Cardiac fibroblast (primary cell): Measurements from ENCODE around the gene ATP6V0D1.

Experiments used
- DNase-seq, 2 donors: peaks; one replicate each; pipeline versions ENCODE4 v3.0.0 to v3.0.0-alpha.2; 2010; ENCODE audit warnings: low read depth in 2 of 2
- H3K4me3 ChIP-seq, 2 donors: replicated peaks in 1 of 2; 1 replicate in 1 of 2; 2 replicates in 1 of 2; pipeline ENCODE4 v1.5.1; 2011; ENCODE audit warnings: low read depth in 2 of 2, low read length in 2 of 2, mild to moderate bottlenecking in 2 of 2, moderate library complexity in 1 of 2
- CTCF ChIP-seq: IDR thresholded peaks from one replicate; pipeline ENCODE4 v1.5.1; 2011; ENCODE audit warnings: low read depth, mild to moderate bottlenecking, low read length, inconsistent platforms

ATP6V0D1 gene

GRCh38 chr16:67525176-67525860, 44.4 kb upstream of the ATP6V0D1 start:
- TF ChIP-seq CTCF: no peak

GRCh38 chr16:67521095-67521804, 40.3 kb upstream of the ATP6V0D1 start:
- peak; percentile 96 to 99 for DNase-seq
- peak overlapping the region; percentile 49 to 56 for H3K4me3 ChIP-seq
- peak; percentile 98 for TF ChIP-seq CTCF

More at GRCh38 chr16:67525176-67525860, 44.4 kb upstream of the ATP6V0D1 start:
- no peak overlapping the region for H3K4me3 ChIP-seq
- DNase-seq: no peak

- no peak for TF ChIP-seq CTCF
- no peak overlapping the region for H3K4me3 ChIP-seq
- no peak for DNase-seq
These were observed 38.3 kb upstream of the ATP6V0D1 start for GRCh38 chr16:67519242-67519641.

GRCh38 chr16:67518676-67519075, 37.7 kb upstream of the ATP6V0D1 start:
- H3K4me3 ChIP-seq: no peak overlapping the region
- TF ChIP-seq CTCF: no peak
- DNase-seq: no peak

- no peak for DNase-seq
- H3K4me3 ChIP-seq: no peak overlapping the region
- TF ChIP-seq CTCF: no peak
These were observed 36.9 kb upstream of the ATP6V0D1 start for GRCh38 chr16:67517661-67518423.

GRCh38 chr16:67517155-67517445, 36.1 kb upstream of the ATP6V0D1 start:
- no peak overlapping the region for H3K4me3 ChIP-seq
- no peak for DNase-seq
- no peak for TF ChIP-seq CTCF
